Activated T-helper 1 cell treated with anti-CD3 and anti-CD28 coated beads, Interleukin-2, amount 50 U/mL, for 16 hours (primary cell): ENCODE results near the gene ADIPOQ.
"Not testable (repeated sequence)": the region's sequence is repeated elsewhere in the genome, so short reads cannot be mapped to it uniquely, and the experiment has no call there.

Experiments
- DNase-seq, 2 donors: peaks; one replicate each; pipeline ENCODE4 v3.0.0-alpha.2; 2020; ENCODE audit warnings: low read depth in 1 of 2, low spot score in 1 of 2

The ADIPOQ gene

GRCh38 chr3:186826410-186826975, 16.0 kb upstream of the ADIPOQ start:
- no peak for DNase-seq

GRCh38 chr3:186826976-186827857, 15.3 kb upstream of the ADIPOQ start:
- peak; percentile 53 to 82 for DNase-seq

- no peak for DNase-seq
Measured at GRCh38 chr3:186828340-186828739, 14.2 kb upstream of the ADIPOQ start.

- no peak for DNase-seq
Measured at GRCh38 chr3:186831798-186832197, 10.7 kb upstream of the ADIPOQ start.

GRCh38 chr3:186832276-186832675, 10.2 kb upstream of the ADIPOQ start:
- DNase-seq, result no peak

GRCh38 chr3:186839874-186840641, 2.5 kb upstream of the ADIPOQ start:
- DNase-seq, result no peak

- DNase-seq, result no peak
Measured at GRCh38 chr3:186841620-186842019, 890 bp upstream of the ADIPOQ start.

- no peak for DNase-seq
Measured at GRCh38 chr3:186843039-186843432, 526 bp downstream of the ADIPOQ start.

- DNase-seq, result no peak
Measured at GRCh38 chr3:186844908-186845307, 2.4 kb downstream of the ADIPOQ start.

GRCh38 chr3:186845756-186846155, 3.2 kb downstream of the ADIPOQ start:
- DNase-seq, result no peak

- no peak for DNase-seq
Measured at GRCh38 chr3:186847437-186847836, 4.9 kb downstream of the ADIPOQ start.

GRCh38 chr3:186849374-186849975, 7.0 kb downstream of the ADIPOQ start:
- no peak for DNase-seq

GRCh38 chr3:186851835-186852234, 9.3 kb downstream of the ADIPOQ start:
- not testable (repeated sequence) for DNase-seq

GRCh38 chr3:186852994-186853393, 10.5 kb downstream of the ADIPOQ start:
- no peak for DNase-seq

- DNase-seq, result no peak
Measured at GRCh38 chr3:186854146-186854545, 11.6 kb downstream of the ADIPOQ start.

- no peak for DNase-seq
Measured at GRCh38 chr3:186854954-186855353, 12.4 kb downstream of the ADIPOQ start.

GRCh38 chr3:186857743-186858142, 15.2 kb downstream of the ADIPOQ start:
- DNase-seq, result no peak

GRCh38 chr3:186865215-186865853, 22.8 kb downstream of the ADIPOQ start:
- DNase-seq, result not testable (repeated sequence)

- not testable (repeated sequence) for DNase-seq
Measured at GRCh38 chr3:186866095-186866494, 23.6 kb downstream of the ADIPOQ start.

GRCh38 chr3:186869253-186870100, 27.0 kb downstream of the ADIPOQ start:
- no peak for DNase-seq
